Lung (tissue), 12 donors: Measurements from ENCODE around the gene EIF4A3. TPM values are rescaled to one million over a fixed set of nuclear protein-coding genes. Genes with fewer than 3 reads are reported as not detected.

ENCODE experiments used
- ATAC-seq: fragments of 200-7000 bp; cut with Tn5 transposase; one replicate; pipeline ENCODE4 v1.9.1; 2020; ENCODE audit warnings: moderate number of reproducible peaks; ENCODE audit not compliant: insufficient read depth, low FRiP score
- DNase-seq, 3 donors: peaks; one replicate each; pipeline ENCODE4 v3.0.0-alpha.2; 2013 to 2017
- H3K27ac ChIP-seq, 2 donors: one replicate each; pipeline ENCODE4 v1.5.1; 2013; ENCODE audit warnings: mild to moderate bottlenecking in 2 of 2, moderate library complexity in 2 of 2, control low read depth in 1 of 2, inconsistent platforms in 1 of 2, low read depth in 1 of 2, low read length in 1 of 2
- H3K27me3 ChIP-seq, 3 donors: one replicate each; pipeline ENCODE4 v1.5.1; 2013; ENCODE audit warnings: low read length in 2 of 3; ENCODE audit not compliant: control insufficient read depth in 3 of 3, insufficient read depth in 3 of 3
- H3K36me3 ChIP-seq, 4 donors: one replicate each; pipeline ENCODE4 v1.5.1; 2013; ENCODE audit warnings: low read length in 4 of 4, mild to moderate bottlenecking in 1 of 4, moderate library complexity in 1 of 4; ENCODE audit not compliant: control insufficient read depth in 4 of 4, insufficient read depth in 4 of 4
- H3K4me1 ChIP-seq, 5 donors: one replicate each; pipeline ENCODE4 v1.5.1; 2013; ENCODE audit warnings: low read length in 5 of 5, mild to moderate bottlenecking in 2 of 5, moderate library complexity in 1 of 5; ENCODE audit not compliant: control insufficient read depth in 5 of 5, insufficient read depth in 5 of 5
- H3K4me3 ChIP-seq: one replicate; pipeline ENCODE4 v1.5.1; 2013; ENCODE audit warnings: mild to moderate bottlenecking, control low read depth, moderate library complexity
- H3K9ac ChIP-seq, 2 donors: one replicate each; pipeline ENCODE4 v1.5.1; 2013; ENCODE audit warnings: low read length in 2 of 2, control low read depth in 1 of 2; ENCODE audit not compliant: insufficient read depth in 1 of 2
- H3K9me3 ChIP-seq, 4 donors: one replicate each; pipeline ENCODE4 v1.5.1; 2013; ENCODE audit warnings: low read length in 3 of 4, mild to moderate bottlenecking in 1 of 4, moderate library complexity in 1 of 4; ENCODE audit not compliant: control insufficient read depth in 4 of 4, insufficient read depth in 3 of 4
- WGBS, 2 donors: extraction: QIAGEN DNeasy Blood & Tissue Kit; methylation state at CpG; one replicate each; pipeline ENCODE4 v1.1.7; 2013; 5-methylcytosine and 5-hydroxymethylcytosine counted together
- polyA plus RNA-seq, 2 donors: library from polyadenylated mRNA; stranded (reverse); fragments of 200-250 nt; gene quantifications; one replicate each; pipeline ENCODE4 v1.2.1, GENCODE V29; 2013
- total RNA-seq, 2 donors: library from RNA; depleted of rRNA in 1 of 2; stranded (reverse); fragments of >200 nt in 1 of 2; gene quantifications; one replicate each; pipeline ENCODE4 v1.2.1, GENCODE V29; 2014 to 2021
- TF ChIP-seq, protein P1 (sequence below): IDR thresholded peaks from 2 replicates; pipeline ENCODE4 v1.5.1; 2012; ENCODE audit warnings: mild to moderate bottlenecking; ENCODE audit errors: control extremely low read depth, extremely low read depth
- donor health status: control.
- donor health status: control.
- donor health status: Bipolar disorder and iron deficiency.
- donor health status: healthy.
- donor health status: DM: yes; HTN: yes; CAD: no.

Gene EIF4A3
- total and polyA plus RNA-seq, 4 donors: 37.4 to 112 (median 62.4) TPM

DNA sequence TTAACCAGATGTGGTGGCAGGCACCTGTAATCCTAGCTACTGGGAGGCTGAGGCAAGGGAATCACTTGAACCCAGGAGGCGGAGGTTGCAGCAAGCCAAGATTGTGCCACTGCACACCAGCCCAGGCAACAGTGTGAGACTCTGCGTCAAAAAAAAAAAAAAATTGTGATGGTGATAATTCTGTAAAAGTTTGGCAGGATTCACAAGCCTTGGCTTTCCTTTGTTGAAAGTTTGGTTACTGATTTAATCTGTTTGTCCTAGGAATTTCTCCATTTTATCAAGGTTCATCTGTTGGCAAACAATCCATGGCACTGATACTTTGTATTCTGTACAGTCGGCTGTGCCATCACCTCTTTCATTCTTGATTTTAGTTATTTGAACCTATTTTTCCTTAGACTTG, 15.9 kb downstream of the EIF4A3 start:
- TF ChIP-seq, protein P1, sequence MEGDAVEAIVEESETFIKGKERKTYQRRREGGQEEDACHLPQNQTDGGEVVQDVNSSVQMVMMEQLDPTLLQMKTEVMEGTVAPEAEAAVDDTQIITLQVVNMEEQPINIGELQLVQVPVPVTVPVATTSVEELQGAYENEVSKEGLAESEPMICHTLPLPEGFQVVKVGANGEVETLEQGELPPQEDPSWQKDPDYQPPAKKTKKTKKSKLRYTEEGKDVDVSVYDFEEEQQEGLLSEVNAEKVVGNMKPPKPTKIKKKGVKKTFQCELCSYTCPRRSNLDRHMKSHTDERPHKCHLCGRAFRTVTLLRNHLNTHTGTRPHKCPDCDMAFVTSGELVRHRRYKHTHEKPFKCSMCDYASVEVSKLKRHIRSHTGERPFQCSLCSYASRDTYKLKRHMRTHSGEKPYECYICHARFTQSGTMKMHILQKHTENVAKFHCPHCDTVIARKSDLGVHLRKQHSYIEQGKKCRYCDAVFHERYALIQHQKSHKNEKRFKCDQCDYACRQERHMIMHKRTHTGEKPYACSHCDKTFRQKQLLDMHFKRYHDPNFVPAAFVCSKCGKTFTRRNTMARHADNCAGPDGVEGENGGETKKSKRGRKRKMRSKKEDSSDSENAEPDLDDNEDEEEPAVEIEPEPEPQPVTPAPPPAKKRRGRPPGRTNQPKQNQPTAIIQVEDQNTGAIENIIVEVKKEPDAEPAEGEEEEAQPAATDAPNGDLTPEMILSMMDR: no peak
- H3K27ac ChIP-seq: no peak overlapping the region
- peaks cover 14 to 24% (median 20%) of the 10 kb centered on the region in 4 donors for H3K36me3 ChIP-seq
- H3K4me1 ChIP-seq: peaks cover 0 to under 1% (median 0%) of the 10 kb centered on the region in 5 donors
- no peak for ATAC-seq
- no peaks in the 10 kb centered on the region for H3K9me3 ChIP-seq
- no peak for DNase-seq
- H3K9ac ChIP-seq: no peak overlapping the region
- H3K27me3 ChIP-seq: peaks cover 0 to 2% (median 0%) of the 10 kb centered on the region in 3 donors
- WGBS, 2 donors: 91% methylated on average over 3 of the region's 3 CpGs
- no peak overlapping the region for H3K4me3 ChIP-seq

- Histone ChIP-seq H3K4me1 (peaks cover 0 to 4% (median 0%) of the 10 kb centered on the region in 5 donors), H3K4me3 (no peak overlapping the region), H3K27ac (no peak overlapping the region), H3K9me3 (no peaks in the 10 kb centered on the region), H3K27me3 (peaks cover 0 to 2% (median 0%) of the 10 kb centered on the region in 3 donors), H3K9ac (no peak overlapping the region), H3K36me3 (peaks cover 7 to 14% (median 10%) of the 10 kb centered on the region in 4 donors)
- DNase-seq (peak in 1 of 3 donors; percentile 32), ATAC-seq (no peak)
- TF ChIP-seq, protein P1: no peak
- 43 to 52% methylated on average over 4 of the region's 4 CpGs for WGBS, 2 donors
These were observed 17.8 kb downstream of the EIF4A3 start for GRCh38 chr17:80129006-80129565.

DNA sequence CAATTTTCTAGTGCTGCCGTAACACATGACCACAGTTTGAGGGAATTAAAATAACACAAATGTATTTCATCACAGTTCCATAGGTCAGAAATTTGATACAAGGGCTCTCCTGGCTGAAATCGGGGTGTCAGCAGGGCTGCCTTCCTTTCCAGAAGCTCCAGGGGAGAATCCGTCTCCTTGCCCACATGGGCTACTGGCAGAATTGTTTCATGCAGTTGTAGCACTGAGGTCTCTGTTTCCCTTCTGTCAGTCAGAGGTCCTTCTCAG, 20.5 kb downstream of the EIF4A3 start:
- Histone ChIP-seq H3K9ac (no peak overlapping the region), H3K36me3 (no peaks in the 10 kb centered on the region), H3K27ac (no peak overlapping the region), H3K4me3 (no peak overlapping the region), H3K27me3 (peaks cover 0 to 2% (median 0%) of the 10 kb centered on the region in 3 donors), H3K4me1 (peaks cover 0 to 4% (median 0%) of the 10 kb centered on the region in 5 donors), H3K9me3 (peaks cover 0 to 2% (median 0%) of the 10 kb centered on the region in 4 donors)
- WGBS, 2 donors: 78 to 86% methylated on average over 3 of the region's 3 CpGs
- ATAC-seq (no peak), DNase-seq (no peak)
- TF ChIP-seq, protein P1: no peak
